ENCODE data around the gene FSTL4. TPM values are rescaled to one million over a fixed set of nuclear protein-coding genes. Genes with fewer than 3 reads are reported as not detected.

FSTL4 gene
- total and polyA plus RNA-seq, 2 donors (not counting 1 experiment from before 2014, with no cell fraction given), result 0.31 to 6.7 TPM

GRCh38 chr5:133319244-133319643 lies 293.1 kb downstream of the FSTL4 start:
- H3K27me3 ChIP-seq (replicated peaks in 1 of 4; ENCODE audit: control extremely low read depth in 1 of 4, control insufficient read depth in 3 of 4, insufficient read depth in 4 of 4, low read length in 3 of 4), result peaks cover 0 to 3% (median 0%) of the 10 kb centered on the region in 4 experiments
- ATAC-seq (ENCODE audit: low read depth) (no peak), DNase-seq (no peak)
- ChIA-PET POLR2A (no interaction called here), CTCF (interaction anchor here (1.7 kb wide), 1 partner anchor 9 kb away, joined by 5 read pairs; no protein-coding TSS in a partner anchor)
- H3K4me2 ChIP-seq (replicated peaks; ENCODE audit: low read depth, low read length, poor library complexity, severe bottlenecking), result no peak overlapping the region
- no peak for TF ChIP-seq CTCF (IDR thresholded peaks at IDR 0.05)
- no peak for TF ChIP-seq EZH2 (IDR thresholded peaks at IDR 0.05; ENCODE audit: borderline replicate concordance, insufficient read depth, low read depth, low read length, poor library complexity, severe bottlenecking)
- no peaks in the 10 kb centered on the region for H3K36me3 ChIP-seq (replicated peaks in 1 of 2; ENCODE audit: control extremely low read depth in 1 of 2, control insufficient read depth in 1 of 2, extremely low read depth in 1 of 2, insufficient read depth in 2 of 2, low read length in 1 of 2)
- no peaks in the 10 kb centered on the region for H3K79me2 ChIP-seq (ENCODE audit: control insufficient read depth, insufficient read depth, low read length)
- H3K27me3 Mint-ChIP-seq, result peaks cover 4% of the 10 kb centered on the region
- no peaks in the 10 kb centered on the region for H3K9me3 Mint-ChIP-seq (ENCODE audit: insufficient read depth)
- no peak overlapping the region for H3K27ac ChIP-seq (ENCODE audit: low read length in 2 of 2)
- H3K4me3 ChIP-seq (ENCODE audit: control extremely low read depth in 1 of 5, extremely low read depth in 1 of 5, insufficient read depth in 1 of 5, low read depth in 2 of 5, low read length in 4 of 5), result no peak overlapping the region
- intact Hi-C loops (cut with micrococcal nuclease), result no loop called here
- no peaks in the 10 kb centered on the region for H4K20me1 ChIP-seq (ENCODE audit: control insufficient read depth, insufficient read depth, low read length, poor library complexity, severe bottlenecking)
- no peak overlapping the region for H3K27ac Mint-ChIP-seq
- peaks cover 8% of the 10 kb centered on the region for H3K4me1 Mint-ChIP-seq
- H3K9me3 ChIP-seq (ENCODE audit: control extremely low read depth in 1 of 3, control insufficient read depth in 2 of 3, insufficient read depth in 1 of 3, low read length in 2 of 3), result no peaks in the 10 kb centered on the region
- H3K9ac ChIP-seq (ENCODE audit: low read length), result no peak overlapping the region
- H3K4me1 ChIP-seq (ENCODE audit: control insufficient read depth in 2 of 2, insufficient read depth in 2 of 2, low read length in 2 of 2), result peaks cover 12 to 13% of the 10 kb centered on the region in 2 donors
- no peak overlapping the region for H3K4me3 Mint-ChIP-seq
- H2AFZ ChIP-seq (ENCODE audit: insufficient read depth, low read depth, low read length, poor library complexity, severe bottlenecking), result no peak overlapping the region
- 88% methylated on average over 4 of the region's 5 CpGs for WGBS (ENCODE audit: insufficient coverage)

DNA sequence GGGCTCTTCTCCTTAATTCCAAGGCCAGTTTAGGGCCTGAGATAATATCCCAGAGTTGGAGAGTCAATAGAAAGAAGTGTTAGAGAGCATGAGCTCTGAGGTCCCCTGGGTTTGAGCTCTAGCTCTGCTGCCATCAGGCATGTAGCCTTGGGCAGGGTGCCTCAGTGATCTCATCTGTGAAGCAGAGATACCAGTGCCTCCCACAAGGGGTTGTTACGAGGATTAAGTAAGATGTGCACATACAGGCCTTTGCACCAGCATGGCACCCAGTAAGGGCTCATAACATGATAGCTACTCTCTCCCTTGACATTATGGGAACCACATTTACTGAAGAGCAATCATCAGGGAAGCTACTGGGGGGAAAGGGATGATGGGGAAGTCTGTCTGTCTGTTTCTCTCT lies 294.8 kb downstream of the FSTL4 start:
- ChIA-PET POLR2A (no interaction called here), CTCF (interaction anchor here (1.4 kb wide), 1 partner anchor 9 kb away, joined by 4 read pairs; no protein-coding TSS in a partner anchor)
- no peak overlapping the region for H3K4me3 ChIP-seq (ENCODE audit: control extremely low read depth in 1 of 5, extremely low read depth in 1 of 5, insufficient read depth in 1 of 5, low read depth in 2 of 5, low read length in 4 of 5)
- no peaks in the 10 kb centered on the region for H3K27me3 Mint-ChIP-seq
- H3K9me3 Mint-ChIP-seq (ENCODE audit: insufficient read depth), result no peaks in the 10 kb centered on the region
- H3K9me3 ChIP-seq (ENCODE audit: control extremely low read depth in 1 of 3, control insufficient read depth in 2 of 3, insufficient read depth in 1 of 3, low read length in 2 of 3), result no peaks in the 10 kb centered on the region
- WGBS (ENCODE audit: insufficient coverage), result 83% methylated on average over 1 of the region's 1 CpG
- peaks cover 8% of the 10 kb centered on the region for H3K4me1 Mint-ChIP-seq
- DNase-seq, result no peak
- H3K4me1 ChIP-seq (ENCODE audit: control insufficient read depth in 2 of 2, insufficient read depth in 2 of 2, low read length in 2 of 2), result peaks cover 12 to 13% of the 10 kb centered on the region in 2 donors
- no peaks in the 10 kb centered on the region for H4K20me1 ChIP-seq (ENCODE audit: control insufficient read depth, insufficient read depth, low read length, poor library complexity, severe bottlenecking)
- intact Hi-C loops (cut with micrococcal nuclease), result no loop called here
- no peaks in the 10 kb centered on the region for H3K79me2 ChIP-seq (ENCODE audit: control insufficient read depth, insufficient read depth, low read length)
- H3K27ac ChIP-seq (ENCODE audit: low read length in 2 of 2), result no peak overlapping the region
- ATAC-seq (ENCODE audit: low read depth), result no peak
- H3K4me3 Mint-ChIP-seq, result no peak overlapping the region
- H3K27me3 ChIP-seq (replicated peaks in 1 of 4; ENCODE audit: control extremely low read depth in 1 of 4, control insufficient read depth in 3 of 4, insufficient read depth in 4 of 4, low read length in 3 of 4), result peaks cover 0 to 3% (median 0%) of the 10 kb centered on the region in 4 experiments
- no peak overlapping the region for H3K4me2 ChIP-seq (replicated peaks; ENCODE audit: low read depth, low read length, poor library complexity, severe bottlenecking)
- H3K9ac ChIP-seq (ENCODE audit: low read length), result no peak overlapping the region
- TF ChIP-seq CTCF (IDR thresholded peaks at IDR 0.05) (no peak), EZH2 (IDR thresholded peaks at IDR 0.05; ENCODE audit: borderline replicate concordance, insufficient read depth, low read depth, low read length, poor library complexity, severe bottlenecking) (no peak)
- no peak overlapping the region for H3K27ac Mint-ChIP-seq
- no peak overlapping the region for H2AFZ ChIP-seq (ENCODE audit: insufficient read depth, low read depth, low read length, poor library complexity, severe bottlenecking)
- H3K36me3 ChIP-seq (replicated peaks in 1 of 2; ENCODE audit: control extremely low read depth in 1 of 2, control insufficient read depth in 1 of 2, extremely low read depth in 1 of 2, insufficient read depth in 2 of 2, low read length in 1 of 2), result no peaks in the 10 kb centered on the region

All from B cell (primary cell).